Activated CD8-positive, alpha-beta memory T cell treated with anti-CD3 and anti-CD28 coated beads for 36 hours (primary cell): ENCODE results near the gene CPTP. TPM values are rescaled to one million over a fixed set of nuclear protein-coding genes. Genes with fewer than 3 reads are reported as not detected.
"Not testable (repeated sequence)": the region's sequence is repeated elsewhere in the genome, so short reads cannot be mapped to it uniquely, and the experiment has no call there.

Experiments used
- CTCF ChIA-PET: fragments of 350-600 bp; sonication (Branson Sonifier 250); formaldehyde crosslinking; loops from one replicate; lab custom pipeline; 2021; ENCODE audit warnings: antibody characterized with exemption; lab: Charles Lee
- POLR2A ChIA-PET: fragments of 350-600 bp; sonication (Branson Sonifier 250); formaldehyde crosslinking; loops from one replicate; lab custom pipeline; 2021; ENCODE audit warnings: antibody characterized with exemption; lab: Charles Lee
- total RNA-seq, 2 experiments: library from RNA; stranded (reverse); gene quantifications; one replicate each; pipeline ENCODE4 v1.2.3, GENCODE V29; 2021

Gene CPTP
- total RNA-seq, 2 experiments from 2014 or later, result 15.6 to 16.0 TPM

GRCh38 chr1:1313500-1314236 is 10.9 kb upstream of the CPTP start:
- POLR2A ChIA-PET, result no interaction called here

GRCh38 chr1:1314237-1314586 is 10.4 kb upstream of the CPTP start:
- CTCF ChIA-PET, result no interaction called here
- POLR2A ChIA-PET, result no interaction called here

More at GRCh38 chr1:1313500-1314236, 10.9 kb upstream of the CPTP start:
- CTCF ChIA-PET, result no interaction called here

GRCh38 chr1:1314678-1315335 is 9.8 kb upstream of the CPTP start:
- ChIA-PET CTCF (interaction anchor here (1.0 kb wide), 1 partner anchor 193 kb away, joined by 3 read pairs; no protein-coding TSS in a partner anchor), POLR2A (no interaction called here)

- CTCF ChIA-PET, result interaction anchor here (1.0 kb wide), 1 partner anchor 193 kb away, joined by 3 read pairs; no protein-coding TSS in a partner anchor
- POLR2A ChIA-PET, result no interaction called here
These were observed 9.1 kb upstream of the CPTP start for GRCh38 chr1:1315435-1315954.

- POLR2A ChIA-PET, CTCF ChIA-PET: not testable (repeated sequence)
These were observed 8.4 kb upstream of the CPTP start for GRCh38 chr1:1316199-1316598.

- CTCF ChIA-PET, result no interaction called here
- POLR2A ChIA-PET, result interaction anchor here (0.6 kb wide), 1 partner anchor 182 kb away, joined by 4 read pairs; no protein-coding TSS in a partner anchor
These were observed 7.2 kb upstream of the CPTP start for GRCh38 chr1:1317420-1317819.

GRCh38 chr1:1318131-1318652 is 6.4 kb upstream of the CPTP start:
- CTCF ChIA-PET, result no interaction called here
- POLR2A ChIA-PET, result no interaction called here

GRCh38 chr1:1318777-1319645 is 5.6 kb upstream of the CPTP start:
- CTCF ChIA-PET, result no interaction called here
- POLR2A ChIA-PET, result interaction anchor here (0.6 kb wide), 1 partner anchor 13 kb away, joined by 3 read pairs; no protein-coding TSS in a partner anchor

- CTCF ChIA-PET, result no interaction called here
These were observed 5.0 kb upstream of the CPTP start for GRCh38 chr1:1319646-1319941.

GRCh38 chr1:1320666-1321448 is 3.7 kb upstream of the CPTP start:
- ChIA-PET POLR2A (no interaction called here), CTCF (interaction anchor here (1.3 kb wide), 1 partner anchor 53 kb away, joined by 4 read pairs; no protein-coding TSS in a partner anchor)

More at GRCh38 chr1:1319646-1319941, 5.0 kb upstream of the CPTP start:
- POLR2A ChIA-PET, result interaction anchor here (0.6 kb wide), 1 partner anchor 14 kb away, joined by 3 read pairs; no protein-coding TSS in a partner anchor

- ChIA-PET CTCF (interaction anchor here (0.6 to 1.3 kb wide), 2 partner anchors 10 to 52 kb away, joined by 3 to 4 read pairs; no protein-coding TSS in a partner anchor), POLR2A (no interaction called here)
These were observed 3.1 kb upstream of the CPTP start for GRCh38 chr1:1321477-1321876.

- ChIA-PET POLR2A (no interaction called here), CTCF (no interaction called here)
These were observed 2.2 kb upstream of the CPTP start for GRCh38 chr1:1322418-1322817.

GRCh38 chr1:1322952-1323351 is 1.6 kb upstream of the CPTP start:
- CTCF ChIA-PET, result no interaction called here
- POLR2A ChIA-PET, result no interaction called here

GRCh38 chr1:1324084-1324523 is 498 bp upstream of the CPTP start:
- ChIA-PET POLR2A (interaction anchor here (0.6 kb wide), 1 partner anchor 355 kb away, joined by 3 read pairs; no protein-coding TSS in a partner anchor), CTCF (no interaction called here)

GRCh38 chr1:1325288-1326074 is 879 bp downstream of the CPTP start:
- ChIA-PET CTCF (interaction anchor here (0.6 to 0.8 kb wide), 2 partner anchors 25 to 48 kb away, joined by 3 to 4 read pairs; no protein-coding TSS in a partner anchor), POLR2A (interaction anchor here (1.0 kb wide), 1 partner anchor 16 kb away, joined by 3 read pairs; no protein-coding TSS in a partner anchor)

- POLR2A ChIA-PET, result interaction anchor here (1.0 kb wide), 1 partner anchor 16 kb away, joined by 3 read pairs; no protein-coding TSS in a partner anchor
- CTCF ChIA-PET, result interaction anchor here (0.8 kb wide), 1 partner anchor 48 kb away, joined by 3 read pairs; no protein-coding TSS in a partner anchor
These were observed 1.5 kb downstream of the CPTP start for GRCh38 chr1:1326075-1326605.

- ChIA-PET POLR2A (no interaction called here), CTCF (no interaction called here)
These were observed 2.7 kb downstream of the CPTP start for GRCh38 chr1:1327291-1327690.
